B cell (primary cell): ENCODE data around the gene PDILT.

Source experiments
- CTCF ChIP-seq: fragments of 200-600 bp; IDR thresholded peaks from one replicate; pipeline ENCODE4 v1.8.0; 2022; ENCODE audit warnings: antibody characterized with exemption, mild to moderate bottlenecking
- EZH2 ChIP-seq: IDR thresholded peaks from 2 replicates; pipeline ENCODE4 v1.6.1; 2012; ENCODE audit warnings: borderline replicate concordance, low read depth, mild to moderate bottlenecking, moderate library complexity, low read length; ENCODE audit not compliant: insufficient read depth, poor library complexity, severe bottlenecking

- no peak for TF ChIP-seq CTCF
- TF ChIP-seq EZH2 = no peak
Observed at GRCh38 chr16:20309786-20310185, 94.8 kb downstream of the PDILT start.
